Measurements from ENCODE around the gene ROBO2. TPM values are rescaled to one million over a fixed set of nuclear protein-coding genes. Genes with fewer than 3 reads are reported as not detected.

The ROBO2 gene
- total and polyA plus RNA-seq, 10 donors, result 0.41 to 14.8 (median 5.2) TPM

GRCh38 chr3:77141423-77141822, 101.5 kb downstream of the ROBO2 start:
- Histone ChIP-seq H3K36me3 (no peaks in the 10 kb centered on the region), H3K27ac (no peak overlapping the region), H3K4me1 (no peaks in the 10 kb centered on the region), H3K4me3 (no peak overlapping the region), H3K9me3 (peaks cover 0 to 11% (median 0%) of the 10 kb centered on the region in 8 donors), H3K27me3 (replicated peaks in 1 of 7) (no peaks in the 10 kb centered on the region)
- DNase-seq, result no peak
- TF ChIP-seq POLR2AphosphoS5 (IDR thresholded peaks at IDR 0.05) (no peak), CTCF (IDR thresholded peaks at IDR 0.05 in 8 of 11, conservative IDR thresholded peaks at IDR 0.05 in 3 of 11) (no peak), POLR2A (IDR thresholded peaks at IDR 0.05) (no peak)
- intact Hi-C loops (cut with DNase I; ENCODE audit: low total_unique reads), result no loop called here
- 76 to 87% (median 80%) methylated on average over 3 of the region's 3 CpGs for WGBS, 5 donors

GRCh38 chr3:77142578-77142977, 102.7 kb downstream of the ROBO2 start:
- Histone ChIP-seq H3K36me3 (no peaks in the 10 kb centered on the region), H3K9me3 (peaks cover 0 to 2% (median 0%) of the 10 kb centered on the region in 8 donors), H3K27me3 (replicated peaks in 1 of 7) (no peaks in the 10 kb centered on the region), H3K4me1 (no peaks in the 10 kb centered on the region), H3K27ac (no peak overlapping the region), H3K4me3 (no peak overlapping the region)
- intact Hi-C loops (cut with DNase I; ENCODE audit: low total_unique reads), result no loop called here
- no peak for DNase-seq
- WGBS, 5 donors, result 68 to 91% (median 83%) methylated on average over 5 to 6 of the region's 6 CpGs
- TF ChIP-seq CTCF (IDR thresholded peaks at IDR 0.05 in 8 of 11, conservative IDR thresholded peaks at IDR 0.05 in 3 of 11) (no peak), POLR2AphosphoS5 (IDR thresholded peaks at IDR 0.05) (no peak), POLR2A (IDR thresholded peaks at IDR 0.05) (no peak)

- H3K27ac ChIP-seq, result no peak overlapping the region
- no peaks in the 10 kb centered on the region for H3K4me1 ChIP-seq
- no peaks in the 10 kb centered on the region for H3K27me3 ChIP-seq (replicated peaks in 1 of 7)
- no peaks in the 10 kb centered on the region for H3K9me3 ChIP-seq
- WGBS, 5 donors, result 65 to 77% (median 73%) methylated on average over 7 of the region's 7 CpGs
- TF ChIP-seq POLR2AphosphoS5 (IDR thresholded peaks at IDR 0.05) (no peak), CTCF (IDR thresholded peaks at IDR 0.05 in 8 of 11, conservative IDR thresholded peaks at IDR 0.05 in 3 of 11) (no peak), POLR2A (IDR thresholded peaks at IDR 0.05) (no peak)
- H3K36me3 ChIP-seq, result no peaks in the 10 kb centered on the region
- intact Hi-C loops (cut with DNase I; ENCODE audit: low total_unique reads), result no loop called here
- H3K4me3 ChIP-seq, result no peak overlapping the region
- no peak for DNase-seq
These were observed 106.1 kb downstream of the ROBO2 start for GRCh38 chr3:77146004-77146403.

GRCh38 chr3:77147836-77148578, 108.1 kb downstream of the ROBO2 start:
- Histone ChIP-seq H3K36me3 (no peaks in the 10 kb centered on the region), H3K9me3 (peaks cover 0 to 5% (median 0%) of the 10 kb centered on the region in 8 donors), H3K27me3 (replicated peaks in 1 of 7) (no peaks in the 10 kb centered on the region), H3K4me1 (no peaks in the 10 kb centered on the region), H3K4me3 (no peak overlapping the region), H3K27ac (no peak overlapping the region)
- WGBS, 5 donors, result 56 to 63% (median 61%) methylated on average over 8 of the region's 8 CpGs
- TF ChIP-seq CTCF (IDR thresholded peaks at IDR 0.05 in 8 of 11, conservative IDR thresholded peaks at IDR 0.05 in 3 of 11) (no peak), POLR2A (IDR thresholded peaks at IDR 0.05) (no peak), POLR2AphosphoS5 (IDR thresholded peaks at IDR 0.05) (no peak)
- no peak for DNase-seq
- intact Hi-C loops (cut with DNase I; ENCODE audit: low total_unique reads), result no loop called here
